ENCODE data around the gene MTHFSD.

MTHFSD gene

GRCh38 chr16:86584726-86585721 lies 30.0 kb upstream of the MTHFSD start (continued):
- TF ChIP-seq CSRNP3 (CRISPR knock-in tag; IDR thresholded peaks at IDR 0.05): no peak
- TF ChIP-seq ARNTL (CRISPR knock-in tag; IDR thresholded peaks at IDR 0.05; ENCODE audit: borderline replicate concordance, low read depth): no peak
- TF ChIP-seq SNAI2 (CRISPR knock-in tag; IDR thresholded peaks at IDR 0.05): no peak
- TF ChIP-seq ESRRG (CRISPR knock-in tag; IDR thresholded peaks at IDR 0.05): no peak
- no peak for TF ChIP-seq BACH2 (CRISPR knock-in tag; IDR thresholded peaks at IDR 0.05; ENCODE audit: borderline replicate concordance)

GRCh38 chr16:86584071-86584685 lies 29.1 kb upstream of the MTHFSD start:
- no peak for ATAC-seq
- TF ChIP-seq BACH2 (CRISPR knock-in tag; IDR thresholded peaks at IDR 0.05; ENCODE audit: borderline replicate concordance) (no peak), PPARA (CRISPR knock-in tag; IDR thresholded peaks at IDR 0.05; ENCODE audit: borderline replicate concordance) (no peak), TOX (CRISPR knock-in tag; IDR thresholded peaks at IDR 0.05; ENCODE audit: borderline replicate concordance) (no peak), ZFP3 (CRISPR knock-in tag; IDR thresholded peaks at IDR 0.05) (no peak), OSR1 (CRISPR knock-in tag; IDR thresholded peaks at IDR 0.05) (no peak), RARB (CRISPR knock-in tag; IDR thresholded peaks at IDR 0.05) (no peak), CSDC2 (CRISPR knock-in tag; IDR thresholded peaks at IDR 0.05) (no peak), ZNF565 (CRISPR knock-in tag; conservative IDR thresholded peaks at IDR 0.05; ENCODE audit: low read depth) (no peak), POU6F1 (CRISPR knock-in tag; IDR thresholded peaks at IDR 0.05; ENCODE audit: borderline replicate concordance, low read depth) (no peak), GLIS3 (CRISPR knock-in tag; IDR thresholded peaks at IDR 0.05) (no peak), ARNTL (CRISPR knock-in tag; IDR thresholded peaks at IDR 0.05; ENCODE audit: borderline replicate concordance, low read depth) (no peak), ZNF8 (CRISPR knock-in tag; IDR thresholded peaks at IDR 0.05) (no peak), TCF4 (CRISPR knock-in tag; IDR thresholded peaks at IDR 0.05; ENCODE audit: borderline replicate concordance) (no peak), ZC3H10 (CRISPR knock-in tag; IDR thresholded peaks at IDR 0.05) (no peak), TSHZ2 (CRISPR knock-in tag; IDR thresholded peaks at IDR 0.05) (no peak), SNAI2 (CRISPR knock-in tag; IDR thresholded peaks at IDR 0.05) (no peak)

GRCh38 chr16:86581458-86581857 lies 26.4 kb upstream of the MTHFSD start:
- TF ChIP-seq ZNF70 (CRISPR knock-in tag; IDR thresholded peaks at IDR 0.05): no peak
- TF ChIP-seq ZFP3 (CRISPR knock-in tag; IDR thresholded peaks at IDR 0.05): no peak
- TF ChIP-seq ZNF565 (CRISPR knock-in tag; conservative IDR thresholded peaks at IDR 0.05; ENCODE audit: low read depth): no peak
- TF ChIP-seq BACH2 (CRISPR knock-in tag; IDR thresholded peaks at IDR 0.05; ENCODE audit: borderline replicate concordance): no peak
- TF ChIP-seq CSDC2 (CRISPR knock-in tag; IDR thresholded peaks at IDR 0.05): no peak
- TF ChIP-seq ARNTL (CRISPR knock-in tag; IDR thresholded peaks at IDR 0.05; ENCODE audit: borderline replicate concordance, low read depth): no peak
- TF ChIP-seq POU6F1 (CRISPR knock-in tag; IDR thresholded peaks at IDR 0.05; ENCODE audit: borderline replicate concordance, low read depth): no peak
- no peak for TF ChIP-seq TOX (CRISPR knock-in tag; IDR thresholded peaks at IDR 0.05; ENCODE audit: borderline replicate concordance)
- TF ChIP-seq SNAI2 (CRISPR knock-in tag; IDR thresholded peaks at IDR 0.05): no peak
- TF ChIP-seq OSR1 (CRISPR knock-in tag; IDR thresholded peaks at IDR 0.05): no peak
- no peak for TF ChIP-seq TCF4 (CRISPR knock-in tag; IDR thresholded peaks at IDR 0.05; ENCODE audit: borderline replicate concordance)
- TF ChIP-seq PPARA (CRISPR knock-in tag; IDR thresholded peaks at IDR 0.05; ENCODE audit: borderline replicate concordance): no peak
- TF ChIP-seq CSRNP3 (CRISPR knock-in tag; IDR thresholded peaks at IDR 0.05): no peak
- TF ChIP-seq ZC3H10 (CRISPR knock-in tag; IDR thresholded peaks at IDR 0.05): no peak
- TF ChIP-seq RARB (CRISPR knock-in tag; IDR thresholded peaks at IDR 0.05): no peak
- TF ChIP-seq ESRRG (CRISPR knock-in tag; IDR thresholded peaks at IDR 0.05): no peak
- no peak for ATAC-seq
